Measurements from ENCODE around the gene CELF6.
A peak's percentile ranks its signal among the peaks of the same experiment; 100 is the strongest.

CELF6 gene

GRCh38 chr15:72312605-72313447, 7.1 kb downstream of the CELF6 start:
- DNase-seq (ENCODE audit: extremely low read depth, low read depth): peak; percentile 30
- no peak overlapping the region for H3K4me3 ChIP-seq (replicated peaks; ENCODE audit: low read depth, low read length)
- peak; percentile 80 for TF ChIP-seq CTCF (IDR thresholded peaks at IDR 0.05; ENCODE audit: low read depth, low read length, missing control alignments)

GRCh38 chr15:72307026-72307425, 12.9 kb downstream of the CELF6 start:
- H3K4me3 ChIP-seq (replicated peaks; ENCODE audit: low read depth, low read length): no peak overlapping the region
- no peak for TF ChIP-seq CTCF (IDR thresholded peaks at IDR 0.05; ENCODE audit: low read depth, low read length, missing control alignments)
- no peak for DNase-seq (ENCODE audit: extremely low read depth, low read depth)

- TF ChIP-seq CTCF (IDR thresholded peaks at IDR 0.05; ENCODE audit: low read depth, low read length, missing control alignments): no peak
- H3K4me3 ChIP-seq (replicated peaks; ENCODE audit: low read depth, low read length): no peak overlapping the region
- DNase-seq (ENCODE audit: extremely low read depth, low read depth): no peak
These were observed 13.7 kb downstream of the CELF6 start for GRCh38 chr15:72306211-72306785.

- DNase-seq (ENCODE audit: extremely low read depth, low read depth): no peak
- no peak overlapping the region for H3K4me3 ChIP-seq (replicated peaks; ENCODE audit: low read depth, low read length)
- no peak for TF ChIP-seq CTCF (IDR thresholded peaks at IDR 0.05; ENCODE audit: low read depth, low read length, missing control alignments)
These were observed 15.4 kb downstream of the CELF6 start for GRCh38 chr15:72304596-72304995.

- H3K4me3 ChIP-seq (replicated peaks; ENCODE audit: low read depth, low read length): no peak overlapping the region
- no peak for DNase-seq (ENCODE audit: extremely low read depth, low read depth)
- no peak for TF ChIP-seq CTCF (IDR thresholded peaks at IDR 0.05; ENCODE audit: low read depth, low read length, missing control alignments)
These were observed 17.0 kb downstream of the CELF6 start for GRCh38 chr15:72302955-72303354.

- no peak for TF ChIP-seq CTCF (IDR thresholded peaks at IDR 0.05; ENCODE audit: low read depth, low read length, missing control alignments)
- DNase-seq (ENCODE audit: extremely low read depth, low read depth): no peak
- H3K4me3 ChIP-seq (replicated peaks; ENCODE audit: low read depth, low read length): no peak overlapping the region
These were observed 30.2 kb downstream of the CELF6 start for GRCh38 chr15:72289597-72290325.

All from HFF-Myc (cell line).